GM18508 (cell line): ENCODE measurements around the gene CPNE9.
"Not testable (repeated sequence)": the region's sequence is repeated elsewhere in the genome, so short reads cannot be mapped to it uniquely, and the experiment has no call there.

Source experiments
- ATAC-seq: cut with Tn5 transposase; IDR thresholded peaks from one replicate; pipeline ENCODE4 v1.9.1; 2021; ENCODE audit warnings: moderate number of reproducible peaks; ENCODE audit not compliant: insufficient read depth, unreplicated experiment

The CPNE9 gene

DNA sequence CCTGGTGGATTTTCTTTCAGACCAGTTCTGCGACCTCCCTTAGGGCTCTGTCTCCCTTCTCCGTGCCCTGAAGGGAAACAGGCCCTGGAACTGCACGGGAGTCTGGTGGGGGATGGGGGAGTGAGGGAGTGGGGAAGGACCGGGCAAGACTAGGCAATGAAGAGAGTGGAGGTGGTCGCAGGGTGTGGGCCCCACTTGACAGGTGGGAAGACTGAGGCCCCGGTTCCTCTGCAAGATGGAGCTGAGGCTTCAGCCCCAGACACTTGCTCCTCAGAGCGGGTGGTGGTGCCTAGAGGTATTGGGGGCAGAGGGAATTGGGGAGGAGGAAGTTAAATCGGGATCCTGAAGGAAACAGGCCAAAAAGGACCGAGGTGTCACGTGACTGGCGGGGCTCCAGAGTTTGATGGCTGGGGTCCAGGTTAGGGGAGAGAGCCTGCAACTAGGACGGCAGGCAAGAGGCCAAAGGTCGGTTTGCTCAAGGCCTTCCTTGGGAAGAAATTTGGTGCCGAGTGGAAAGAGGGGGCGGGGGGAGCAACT is 66.7 kb downstream of the CPNE9 start:
- ATAC-seq, result no peak

DNA sequence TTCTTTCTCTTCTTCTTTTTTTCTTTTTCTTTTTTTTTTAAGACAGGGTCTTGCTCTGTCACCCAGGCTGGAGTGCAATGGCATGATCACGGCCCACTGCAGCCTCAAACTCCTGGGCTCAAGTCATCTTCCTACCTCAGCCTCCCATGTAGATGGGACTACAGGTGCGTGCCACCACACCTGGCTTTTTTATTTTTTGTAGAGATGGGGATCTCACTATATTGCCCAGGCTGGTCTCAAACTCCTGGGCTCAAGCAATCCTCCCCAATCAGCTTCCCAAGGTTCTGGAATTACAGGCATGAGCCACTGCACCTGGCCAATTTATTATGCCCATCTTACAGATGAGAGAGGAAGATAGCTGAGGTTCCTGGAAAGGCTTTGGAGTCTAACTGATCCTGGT is 67.4 kb downstream of the CPNE9 start:
- not testable (repeated sequence) for ATAC-seq

DNA sequence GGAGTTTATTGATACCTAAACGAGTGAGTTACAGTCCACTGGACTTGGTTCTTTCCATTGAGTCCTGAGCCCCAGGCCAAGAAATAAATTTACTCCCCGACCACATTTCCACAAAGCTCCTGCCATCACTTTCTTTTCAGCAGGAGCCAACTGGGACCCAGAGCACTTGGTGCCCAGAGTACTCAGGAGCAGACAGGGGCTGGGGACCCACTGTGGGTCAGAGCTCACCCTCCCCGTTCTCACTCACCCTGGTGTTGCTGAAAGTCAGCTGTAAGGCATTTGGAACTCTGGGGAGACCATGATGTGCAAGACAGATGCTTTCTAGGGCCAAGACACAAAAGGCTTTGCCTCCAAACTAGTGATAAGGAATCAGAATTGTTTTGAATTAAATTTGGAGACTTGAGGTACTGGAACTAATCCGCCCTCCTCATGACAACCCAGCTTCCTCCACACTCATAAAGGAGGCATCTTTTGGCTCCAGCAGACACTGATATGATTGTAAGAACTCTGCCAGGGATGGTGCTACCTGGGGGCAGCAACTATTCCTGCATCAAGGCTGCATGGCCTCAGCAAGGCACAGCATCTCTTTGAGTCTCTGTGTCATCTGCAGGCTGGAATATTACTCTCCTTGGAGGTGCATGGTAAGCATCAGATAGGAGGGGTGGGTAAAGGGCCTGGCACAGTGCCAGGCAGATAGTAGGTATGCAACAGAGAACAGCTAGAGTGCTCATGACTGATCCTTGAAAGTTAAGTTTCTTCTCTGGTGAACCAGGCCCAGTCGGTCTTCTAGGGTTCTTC is 73.5 kb downstream of the CPNE9 start:
- no peak for ATAC-seq

DNA sequence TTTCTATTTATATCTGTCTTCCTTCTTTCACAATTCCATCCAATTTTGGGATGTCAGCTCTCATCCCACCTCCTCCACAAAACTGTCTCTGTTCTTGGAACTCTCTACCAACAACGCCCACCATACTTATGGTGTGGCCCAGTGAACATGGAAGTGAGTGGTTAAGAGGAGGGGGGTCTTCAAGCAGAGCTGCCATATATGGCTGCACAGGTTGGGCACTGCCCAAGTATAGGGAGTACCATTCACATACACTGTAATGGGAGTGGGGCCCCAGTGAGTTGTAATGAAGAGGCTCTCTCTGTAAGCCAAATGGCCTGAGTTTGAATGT is 74.0 kb downstream of the CPNE9 start:
- ATAC-seq, result no peak

DNA sequence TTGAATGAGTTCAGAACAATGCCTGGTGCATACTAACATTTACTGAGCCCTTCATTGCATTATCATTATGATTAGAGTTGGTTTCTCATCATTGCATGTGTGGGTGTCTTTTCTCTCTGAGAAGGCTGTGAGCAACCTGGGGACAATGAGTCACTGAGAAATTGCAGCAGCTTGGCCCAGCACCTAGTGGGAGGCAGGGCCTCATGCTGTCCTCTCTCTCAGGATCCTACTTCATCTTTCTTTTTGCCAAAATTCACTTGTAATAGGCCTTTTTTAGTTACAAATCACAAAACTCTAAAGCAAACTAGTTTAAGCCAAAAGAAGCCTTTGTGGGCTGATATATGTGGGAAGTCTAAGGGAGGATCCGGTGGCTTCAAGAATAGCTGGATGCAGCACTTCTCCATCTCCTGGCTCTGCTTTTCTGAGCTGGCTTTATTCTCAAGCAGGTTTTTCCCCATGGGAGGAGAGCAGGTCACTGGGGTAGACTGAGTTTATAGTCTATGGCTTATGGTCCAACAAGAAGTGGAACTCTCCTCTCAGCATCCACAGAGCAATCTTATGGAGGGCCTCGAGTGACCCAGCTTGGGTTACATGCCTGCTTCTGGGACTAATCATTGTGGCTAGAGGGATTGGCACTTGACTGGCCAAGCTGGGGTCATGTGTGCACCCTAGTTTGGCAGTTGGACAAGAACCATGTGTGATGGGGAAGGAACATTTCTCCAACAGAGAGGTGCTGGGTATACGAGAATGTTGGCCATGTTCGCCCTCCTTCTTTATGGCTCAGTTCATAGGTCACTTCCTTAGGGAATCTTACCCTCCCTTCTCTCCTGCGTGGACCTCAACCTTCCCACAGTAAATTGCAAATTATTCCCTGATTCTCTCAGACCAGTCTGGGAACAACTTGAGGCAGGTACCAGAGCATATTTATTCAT is 74.8 kb downstream of the CPNE9 start:
- no peak for ATAC-seq

DNA sequence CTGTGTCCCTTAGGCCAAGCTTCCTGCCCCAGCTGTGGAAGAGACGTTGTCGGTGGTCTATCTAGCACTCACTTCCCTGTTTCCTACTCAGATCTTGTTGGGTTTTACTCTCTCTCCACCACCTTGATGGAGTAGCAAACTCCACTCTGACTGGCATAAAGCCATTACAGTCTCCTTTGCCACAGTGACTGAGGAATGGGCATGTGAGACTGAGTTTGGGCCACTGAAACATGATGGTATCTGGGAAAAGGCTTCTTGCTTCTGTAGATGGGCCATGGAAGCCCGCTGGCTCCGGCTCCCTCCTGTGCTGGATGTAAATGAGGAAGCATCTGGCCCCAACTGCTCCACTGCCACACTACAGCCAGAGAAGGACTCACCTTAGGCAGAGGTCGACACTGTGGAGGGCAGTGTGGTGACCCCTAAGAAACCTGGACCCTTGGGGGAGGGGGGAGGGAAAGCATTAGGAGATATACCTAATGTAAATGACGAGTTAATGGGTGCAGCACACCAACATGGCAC is 75.5 kb downstream of the CPNE9 start:
- no peak for ATAC-seq
